HL-60 (cell line): ENCODE data around the gene GREM1.

Experiments
- GABPA ChIP-seq: IDR thresholded peaks from 2 replicates; pipeline ENCODE4 v1.6.1; 2012; ENCODE audit warnings: low read depth
- POLR2AphosphoS5 ChIP-seq: IDR thresholded peaks from 2 replicates; pipeline ENCODE4 v1.6.1; 2012; ENCODE audit warnings: low read depth
- REST ChIP-seq: IDR thresholded peaks from 2 replicates; pipeline ENCODE4 v1.6.1; 2012; ENCODE audit warnings: low read depth; ENCODE audit not compliant: insufficient replicate concordance
- SPI1 ChIP-seq: IDR thresholded peaks from 2 replicates; pipeline ENCODE4 v1.6.1; 2012; ENCODE audit warnings: low read depth, mild to moderate bottlenecking, borderline replicate concordance
- TF ChIP-seq, protein P1 (sequence below): IDR thresholded peaks from one replicate; pipeline ENCODE4 v1.5.1; 2011; ENCODE audit warnings: low read length, control low read depth, inconsistent platforms; ENCODE audit not compliant: insufficient read depth

DNA sequence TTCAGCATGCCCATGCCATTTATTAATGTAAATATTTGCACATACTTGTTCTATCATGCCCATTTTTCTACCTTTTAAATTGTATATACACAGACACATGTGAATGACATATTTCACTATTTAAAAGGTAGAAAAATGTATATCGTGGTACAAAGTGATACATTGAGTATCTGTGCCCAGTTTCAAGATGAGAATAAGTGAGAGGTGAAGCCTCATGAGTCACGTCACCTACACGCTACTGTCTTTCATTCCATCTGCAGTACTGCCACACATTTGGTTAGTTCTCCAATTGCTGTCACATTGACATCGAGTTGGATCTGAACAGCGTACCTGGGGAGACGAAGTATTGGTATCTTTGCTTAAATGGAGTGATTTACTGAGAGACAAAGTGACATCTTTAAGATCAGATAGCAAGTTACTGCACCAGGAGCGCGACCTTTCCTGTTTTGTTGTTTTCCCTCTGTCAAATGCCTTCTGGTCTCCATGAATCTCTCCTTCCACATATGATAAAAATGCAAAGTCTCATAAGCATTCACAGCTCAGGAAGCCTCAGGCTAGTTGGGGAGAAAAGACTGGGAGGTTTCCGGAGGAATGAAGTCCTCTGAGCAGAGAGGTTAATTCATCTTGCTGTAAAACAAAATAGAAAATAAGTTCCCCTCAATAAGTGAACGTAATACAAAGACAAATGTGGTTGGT is 12.0 kb downstream of the GREM1 start:
- TF ChIP-seq, protein P1, sequence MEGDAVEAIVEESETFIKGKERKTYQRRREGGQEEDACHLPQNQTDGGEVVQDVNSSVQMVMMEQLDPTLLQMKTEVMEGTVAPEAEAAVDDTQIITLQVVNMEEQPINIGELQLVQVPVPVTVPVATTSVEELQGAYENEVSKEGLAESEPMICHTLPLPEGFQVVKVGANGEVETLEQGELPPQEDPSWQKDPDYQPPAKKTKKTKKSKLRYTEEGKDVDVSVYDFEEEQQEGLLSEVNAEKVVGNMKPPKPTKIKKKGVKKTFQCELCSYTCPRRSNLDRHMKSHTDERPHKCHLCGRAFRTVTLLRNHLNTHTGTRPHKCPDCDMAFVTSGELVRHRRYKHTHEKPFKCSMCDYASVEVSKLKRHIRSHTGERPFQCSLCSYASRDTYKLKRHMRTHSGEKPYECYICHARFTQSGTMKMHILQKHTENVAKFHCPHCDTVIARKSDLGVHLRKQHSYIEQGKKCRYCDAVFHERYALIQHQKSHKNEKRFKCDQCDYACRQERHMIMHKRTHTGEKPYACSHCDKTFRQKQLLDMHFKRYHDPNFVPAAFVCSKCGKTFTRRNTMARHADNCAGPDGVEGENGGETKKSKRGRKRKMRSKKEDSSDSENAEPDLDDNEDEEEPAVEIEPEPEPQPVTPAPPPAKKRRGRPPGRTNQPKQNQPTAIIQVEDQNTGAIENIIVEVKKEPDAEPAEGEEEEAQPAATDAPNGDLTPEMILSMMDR: no peak
- TF ChIP-seq REST: no peak
- no peak for TF ChIP-seq GABPA
- no peak for TF ChIP-seq POLR2AphosphoS5
- no peak for TF ChIP-seq SPI1
